PC-9 (cell line): ENCODE results near the gene CALHM2.

ENCODE experiments used
- CTCF ChIP-seq: fragments of 200-600 bp; sonication (generic); conservative IDR thresholded peaks from 2 replicates; pipeline ENCODE4 v1.6.1; 2017; ENCODE audit warnings: mixed run types, antibody characterized with exemption, mild to moderate bottlenecking, moderate library complexity
- EZH2 ChIP-seq: fragments of 200-600 bp; sonication (generic); IDR thresholded peaks from 2 replicates; pipeline ENCODE4 v1.8.0; 2017; ENCODE audit warnings: antibody characterized with exemption, low read depth

DNA sequence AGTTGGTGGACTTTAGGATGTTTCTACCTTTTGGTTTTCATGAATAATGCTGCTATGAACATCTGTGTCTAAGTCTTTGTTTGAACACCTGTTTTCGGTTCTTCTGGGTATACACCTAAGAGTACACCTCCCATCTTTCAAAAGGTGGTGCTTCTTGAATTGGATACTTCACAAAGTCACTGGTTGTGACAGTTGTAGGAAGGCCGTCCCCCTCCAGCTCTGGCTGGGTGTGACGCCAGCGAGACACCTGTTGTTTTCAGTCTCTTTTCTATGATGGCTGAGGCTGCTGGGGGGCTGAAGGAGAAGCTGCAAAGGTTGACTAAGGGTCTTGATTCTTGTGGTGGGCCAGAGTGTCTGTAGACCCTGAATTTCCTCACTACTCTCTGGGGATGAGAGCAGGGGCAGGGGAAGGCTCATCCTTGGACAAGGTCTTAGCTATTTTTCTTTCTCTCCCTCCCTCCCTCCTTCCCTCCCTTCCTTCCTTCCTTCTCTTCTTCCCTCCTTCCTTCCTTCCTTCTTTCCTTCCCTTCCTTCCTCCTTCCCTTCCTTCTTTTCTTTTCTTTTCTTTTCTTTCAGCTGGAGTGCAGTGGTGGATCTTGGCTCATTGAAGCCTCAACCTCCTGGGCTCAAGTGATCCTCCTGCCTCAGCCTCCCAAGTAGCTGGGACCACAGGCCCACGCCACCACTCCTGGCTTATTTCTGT, 46.9 kb upstream of the CALHM2 start:
- no peak for TF ChIP-seq CTCF
- TF ChIP-seq EZH2 = no peak
